ENCODE data around the gene RANBP9.

The RANBP9 gene
- 79.5 to 111 (median 92.8) reads per million in 4 donors for total RNA-seq

- peak; percentile 74 to 92 (median 82) for DNase-seq
Observed at GRCh38 chr6:13711733-13712598, at the start of gene RANBP9. Gene RANBP9, minus strand, starts transcription at chr6:13711835. Its CDS starts 330 bp downstream, at chr6:13711505.

- no peak for DNase-seq
Observed at GRCh38 chr6:13760307-13761304, 49.0 kb upstream of the RANBP9 start.

GRCh38 chr6:13759025-13759424 is 47.4 kb upstream of the RANBP9 start:
- no peak for DNase-seq

- no peak for DNase-seq
Observed at GRCh38 chr6:13754644-13755043, 43.0 kb upstream of the RANBP9 start.

GRCh38 chr6:13743736-13744127 is 32.1 kb upstream of the RANBP9 start:
- DNase-seq = no peak

GRCh38 chr6:13742961-13743735 is 31.5 kb upstream of the RANBP9 start:
- DNase-seq = no peak

- DNase-seq = no peak
Observed at GRCh38 chr6:13741365-13741764, 29.7 kb upstream of the RANBP9 start.

GRCh38 chr6:13735031-13735430 is 23.4 kb upstream of the RANBP9 start:
- no peak for DNase-seq

GRCh38 chr6:13733178-13733887 is 21.7 kb upstream of the RANBP9 start:
- DNase-seq = no peak

GRCh38 chr6:13730704-13731103 is 19.1 kb upstream of the RANBP9 start:
- no peak for DNase-seq

- DNase-seq = no peak
Observed at GRCh38 chr6:13729891-13730290, 18.3 kb upstream of the RANBP9 start.

- peak in 1 of 5 donors; percentile 68 for DNase-seq
Observed at GRCh38 chr6:13725570-13725969, 13.9 kb upstream of the RANBP9 start.

- DNase-seq = no peak
Observed at GRCh38 chr6:13725052-13725451, 13.4 kb upstream of the RANBP9 start.

- no peak for DNase-seq
Observed at GRCh38 chr6:13724182-13724581, 12.5 kb upstream of the RANBP9 start.

GRCh38 chr6:13722880-13723279 is 11.2 kb upstream of the RANBP9 start:
- DNase-seq = no peak

GRCh38 chr6:13718123-13718458 is 6.5 kb upstream of the RANBP9 start:
- DNase-seq = no peak

- DNase-seq = no peak
Observed at GRCh38 chr6:13716955-13717295, 5.3 kb upstream of the RANBP9 start.

- DNase-seq = no peak
Observed at GRCh38 chr6:13716225-13716954, 4.8 kb upstream of the RANBP9 start.

GRCh38 chr6:13715444-13715883 is 3.8 kb upstream of the RANBP9 start:
- DNase-seq = peak in 1 of 5 donors; percentile 87

GRCh38 chr6:13712599-13712898 is 914 bp upstream of the RANBP9 start:
- DNase-seq = peak in 1 of 5 donors; percentile 29

- peak; percentile 59 to 80 (median 65) for DNase-seq
Observed at GRCh38 chr6:13711324-13711732, 307 bp downstream of the RANBP9 start.

All from T-helper 1 cell (primary cell).